Activated CD4-positive, alpha-beta T cell treated with anti-CD3 and anti-CD28 coated beads for 36 hours (primary cell): ENCODE results near the gene SVOP. TPM values are rescaled to one million over a fixed set of nuclear protein-coding genes. Genes with fewer than 3 reads are reported as not detected.
"Not testable (repeated sequence)": the region's sequence is repeated elsewhere in the genome, so short reads cannot be mapped to it uniquely, and the experiment has no call there.

Experiments used
- ATAC-seq: fragments of 200-7000 bp; cut with Tn5 transposase; one replicate; pipeline ENCODE4 v1.10.0; 2021; ENCODE audit warnings: mild to moderate bottlenecking, moderate library complexity
- CTCF ChIA-PET: fragments of 350-600 bp; sonication (Branson Sonifier 250); formaldehyde crosslinking; loops from one replicate; lab custom pipeline; 2021; ENCODE audit warnings: antibody characterized with exemption; lab: Charles Lee
- POLR2A ChIA-PET: fragments of 350-600 bp; sonication (Branson Sonifier 250); formaldehyde crosslinking; loops from one replicate; lab custom pipeline; 2021; ENCODE audit warnings: antibody characterized with exemption, inconsistent platforms; lab: Charles Lee
- DNase-seq: peaks from one replicate; pipeline ENCODE4 v3.0.0-alpha.2; 2020
- H3K27ac Mint-ChIP-seq: one replicate; pipeline ENCODE4 v1.8.0; 2021; ENCODE audit warnings: mixed read lengths
- H3K27me3 Mint-ChIP-seq: one replicate; pipeline ENCODE4 v1.8.0; 2021; ENCODE audit warnings: mixed read lengths
- H3K36me3 Mint-ChIP-seq: one replicate; pipeline ENCODE4 v1.8.0; 2021; ENCODE audit warnings: low read depth, mixed read lengths
- H3K4me1 Mint-ChIP-seq: one replicate; pipeline ENCODE4 v1.8.0; 2021; ENCODE audit warnings: mixed read lengths
- H3K4me3 Mint-ChIP-seq: one replicate; pipeline ENCODE4 v1.8.0; 2021; ENCODE audit warnings: mild to moderate bottlenecking, moderate library complexity, mixed read lengths
- H3K9me3 Mint-ChIP-seq: one replicate; pipeline ENCODE4 v1.8.0; 2021; ENCODE audit warnings: low read depth, mixed read lengths
- intact Hi-C, 2 experiments: fragments of 100-400 bp; cut with DNase I in 1 of 2; cut with micrococcal nuclease in 1 of 2; formaldehyde crosslinking; loops; one replicate each; pipeline versions ENCODE4 v1.14.2 to v1.15.1; 2022 to 2024; cut with DNase I, micrococcal nuclease
- total RNA-seq, 2 experiments: library from RNA; stranded (reverse); gene quantifications; one replicate each; pipeline ENCODE4 v1.2.3, GENCODE V29; 2021

Gene SVOP
- total RNA-seq, 2 experiments from 2014 or later = not detected

DNA sequence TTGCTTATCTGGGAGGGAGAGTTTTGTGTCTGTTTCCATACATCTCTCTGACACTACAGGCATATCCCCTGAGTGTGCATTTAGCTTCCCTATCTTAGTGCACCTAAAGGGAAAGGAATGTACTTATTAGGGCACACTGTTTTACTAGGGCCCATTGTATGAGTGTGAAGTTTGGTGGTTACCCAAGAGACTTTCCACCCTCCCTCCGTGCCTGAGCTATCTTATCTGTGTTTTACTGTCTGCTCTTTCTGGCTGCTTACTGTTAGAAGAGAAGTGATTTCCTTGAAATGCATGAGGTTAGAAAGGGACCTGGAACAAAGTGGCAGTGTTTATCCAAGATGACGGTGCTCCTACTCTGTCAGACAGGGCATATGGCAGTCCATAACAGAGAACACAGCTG, 8.5 kb upstream of the SVOP start:
- intact Hi-C loops = no loop called here
- Mint-ChIP-seq H3K27me3 (peaks cover 13% of the 10 kb centered on the region), H3K9me3 (no peaks in the 10 kb centered on the region), H3K36me3 (no peaks in the 10 kb centered on the region), H3K4me3 (no peak overlapping the region), H3K4me1 (no peaks in the 10 kb centered on the region), H3K27ac (no peak overlapping the region)
- ATAC-seq (no peak), DNase-seq (no peak)
- CTCF ChIA-PET = interaction anchor here (0.8 kb wide), 1 partner anchor 133 kb away, joined by 4 read pairs; no protein-coding TSS in a partner anchor
- POLR2A ChIA-PET = no interaction called here

GRCh38 chr12:109028624-109029023, 7.8 kb upstream of the SVOP start:
- H3K36me3 Mint-ChIP-seq, DNase-seq, H3K4me1 Mint-ChIP-seq, ATAC-seq, H3K27ac Mint-ChIP-seq, H3K4me3 Mint-ChIP-seq, POLR2A ChIA-PET, intact Hi-C loops, H3K9me3 Mint-ChIP-seq: not testable (repeated sequence)
- CTCF ChIA-PET = interaction anchor here (0.6 kb wide), 1 partner anchor 470 kb away, joined by 3 read pairs; no protein-coding TSS in a partner anchor
- H3K27me3 Mint-ChIP-seq = peaks cover 13% of the 10 kb centered on the region

DNA sequence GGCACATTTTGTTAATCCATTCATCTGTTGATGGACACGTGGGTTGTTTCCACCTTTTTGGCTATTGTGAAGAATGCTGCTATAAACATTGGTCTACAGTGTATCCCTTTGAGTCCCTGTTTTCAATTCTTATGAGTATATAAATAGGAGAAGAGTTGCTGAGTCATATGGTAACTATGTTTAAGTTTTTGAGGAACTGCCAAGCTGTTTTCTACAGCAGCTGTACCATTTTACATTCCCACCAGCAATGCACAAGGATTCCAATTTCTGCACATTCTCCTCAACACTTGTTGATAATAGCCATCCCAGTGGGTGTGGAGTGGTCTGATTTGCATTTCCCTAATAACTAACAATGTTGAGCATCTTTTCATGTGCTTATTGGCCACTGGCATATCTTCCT, 6.9 kb upstream of the SVOP start:
- no peaks in the 10 kb centered on the region for H3K9me3 Mint-ChIP-seq
- no peak for DNase-seq
- ATAC-seq = no peak
- peaks cover 13% of the 10 kb centered on the region for H3K27me3 Mint-ChIP-seq
- H3K36me3 Mint-ChIP-seq = no peaks in the 10 kb centered on the region
- intact Hi-C loops = no loop called here
- no peak overlapping the region for H3K4me3 Mint-ChIP-seq
- no peak overlapping the region for H3K27ac Mint-ChIP-seq
- no peaks in the 10 kb centered on the region for H3K4me1 Mint-ChIP-seq
- CTCF ChIA-PET = no interaction called here
- POLR2A ChIA-PET = no interaction called here

DNA sequence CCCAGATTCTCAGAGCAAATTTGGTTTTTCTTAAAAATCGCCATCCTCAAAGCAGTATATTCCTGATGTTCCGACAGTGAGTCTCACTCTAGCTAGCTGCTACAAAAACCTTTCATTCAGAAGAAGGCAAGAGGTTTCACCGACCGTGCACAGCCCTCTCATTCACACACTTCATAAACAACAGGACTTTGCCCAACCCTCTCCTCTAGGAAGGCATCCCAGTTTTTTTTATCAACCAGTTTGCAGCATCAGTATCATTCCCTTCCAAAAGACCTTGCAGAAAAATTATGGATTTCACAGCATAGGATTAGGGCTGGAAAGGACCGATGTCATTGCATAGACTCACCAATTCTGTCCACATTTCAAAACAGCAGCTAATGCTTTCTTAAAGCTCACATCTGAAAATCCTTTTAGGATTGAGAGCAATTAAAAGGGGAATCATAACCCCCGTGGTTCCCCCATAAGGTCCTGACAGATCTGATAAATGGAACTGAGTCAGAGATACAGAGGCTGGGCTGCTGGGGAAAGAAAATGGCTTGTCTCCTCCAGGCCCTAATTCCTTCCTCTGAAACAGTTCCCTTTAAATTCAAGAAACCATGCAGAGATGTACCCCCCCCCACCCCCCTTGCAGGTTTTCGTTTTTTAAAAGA, 597 bp downstream of the SVOP start:
- H3K4me3 Mint-ChIP-seq = no peak overlapping the region
- intact Hi-C loops = no loop called here
- DNase-seq = no peak
- no peaks in the 10 kb centered on the region for H3K36me3 Mint-ChIP-seq
- ATAC-seq = no peak
- ChIA-PET POLR2A (no interaction called here), CTCF (interaction anchor here (0.8 kb wide), 1 partner anchor 70 kb away, joined by 3 read pairs; no protein-coding TSS in a partner anchor)
- H3K9me3 Mint-ChIP-seq = no peaks in the 10 kb centered on the region
- H3K4me1 Mint-ChIP-seq = peaks cover 2% of the 10 kb centered on the region
- H3K27me3 Mint-ChIP-seq = peaks cover 25% of the 10 kb centered on the region
- H3K27ac Mint-ChIP-seq = no peak overlapping the region

DNA sequence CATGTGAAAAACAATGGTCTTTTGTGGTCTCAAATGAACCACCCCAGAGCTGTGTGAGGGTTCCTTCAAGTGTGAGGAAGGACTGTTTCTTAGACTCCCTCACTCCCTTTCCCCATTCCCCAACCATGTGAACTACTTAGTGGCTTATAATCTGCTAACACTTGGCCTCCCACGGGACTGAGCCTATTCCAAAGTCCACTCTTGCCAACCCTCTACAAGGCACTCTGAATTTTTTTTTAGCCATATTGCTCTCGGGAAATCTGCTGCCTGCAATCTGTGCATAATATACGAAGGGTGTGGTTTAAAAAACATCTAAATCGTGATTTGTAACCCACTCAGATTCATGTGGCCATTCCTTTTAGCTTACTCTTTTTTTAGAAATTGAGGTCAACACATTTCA, 2.6 kb downstream of the SVOP start:
- ChIA-PET CTCF (no interaction called here), POLR2A (no interaction called here)
- no peaks in the 10 kb centered on the region for H3K36me3 Mint-ChIP-seq
- DNase-seq (no peak), ATAC-seq (no peak)
- no peak overlapping the region for H3K27ac Mint-ChIP-seq
- peaks cover 29% of the 10 kb centered on the region for H3K27me3 Mint-ChIP-seq
- H3K4me1 Mint-ChIP-seq = peaks cover 2% of the 10 kb centered on the region
- H3K9me3 Mint-ChIP-seq = no peaks in the 10 kb centered on the region
- intact Hi-C loops = no loop called here
- H3K4me3 Mint-ChIP-seq = no peak overlapping the region

- H3K9me3 Mint-ChIP-seq = no peaks in the 10 kb centered on the region
- CTCF ChIA-PET = no interaction called here
- DNase-seq (no peak), ATAC-seq (no peak)
- peaks cover 2% of the 10 kb centered on the region for H3K4me1 Mint-ChIP-seq
- POLR2A ChIA-PET = no interaction called here
- H3K27me3 Mint-ChIP-seq = peaks cover 24% of the 10 kb centered on the region
- H3K36me3 Mint-ChIP-seq = no peaks in the 10 kb centered on the region
- no peak overlapping the region for H3K4me3 Mint-ChIP-seq
- intact Hi-C loops = no loop called here
- no peak overlapping the region for H3K27ac Mint-ChIP-seq
Observed at GRCh38 chr12:109016978-109017377, 3.9 kb downstream of the SVOP start.

GRCh38 chr12:109016016-109016415, 4.9 kb downstream of the SVOP start:
- POLR2A ChIA-PET = no interaction called here
- ATAC-seq (no peak), DNase-seq (no peak)
- Mint-ChIP-seq H3K4me3 (no peak overlapping the region), H3K27me3 (peaks cover 21% of the 10 kb centered on the region), H3K27ac (no peak overlapping the region), H3K4me1 (peaks cover 2% of the 10 kb centered on the region), H3K9me3 (no peaks in the 10 kb centered on the region), H3K36me3 (no peaks in the 10 kb centered on the region)
- CTCF ChIA-PET = interaction anchor here (0.5 kb wide), 1 partner anchor 109 kb away, joined by 4 read pairs; no protein-coding TSS in a partner anchor
- intact Hi-C loops = no loop called here

- H3K36me3 Mint-ChIP-seq = no peaks in the 10 kb centered on the region
- H3K27me3 Mint-ChIP-seq = peaks cover 15% of the 10 kb centered on the region
- ChIA-PET CTCF (interaction anchor here (0.5 kb wide), 1 partner anchor 110 kb away, joined by 4 read pairs; no protein-coding TSS in a partner anchor), POLR2A (no interaction called here)
- no peaks in the 10 kb centered on the region for H3K9me3 Mint-ChIP-seq
- H3K4me3 Mint-ChIP-seq = no peak overlapping the region
- no peak for ATAC-seq
- intact Hi-C loops = no loop called here
- no peak for DNase-seq
- H3K4me1 Mint-ChIP-seq = no peaks in the 10 kb centered on the region
- no peak overlapping the region for H3K27ac Mint-ChIP-seq
Observed at GRCh38 chr12:109014984-109015765, 5.7 kb downstream of the SVOP start.

- Mint-ChIP-seq H3K4me3 (no peak overlapping the region), H3K4me1 (no peaks in the 10 kb centered on the region), H3K27me3 (peaks cover 9% of the 10 kb centered on the region), H3K27ac (no peak overlapping the region), H3K36me3 (no peaks in the 10 kb centered on the region), H3K9me3 (no peaks in the 10 kb centered on the region)
- no peak for ATAC-seq
- ChIA-PET CTCF (interaction anchor here (0.6 kb wide), 1 partner anchor 177 kb away, joined by 3 read pairs; no protein-coding TSS in a partner anchor), POLR2A (no interaction called here)
- intact Hi-C loops = no loop called here
- DNase-seq = no peak
Observed at GRCh38 chr12:109010259-109010658, 10.6 kb downstream of the SVOP start.

- H3K27ac Mint-ChIP-seq = no peak overlapping the region
- no peak for ATAC-seq
- H3K4me3 Mint-ChIP-seq = no peak overlapping the region
- H3K4me1 Mint-ChIP-seq = no peaks in the 10 kb centered on the region
- peaks cover 6% of the 10 kb centered on the region for H3K27me3 Mint-ChIP-seq
- ChIA-PET POLR2A (no interaction called here), CTCF (no interaction called here)
- no peaks in the 10 kb centered on the region for H3K36me3 Mint-ChIP-seq
- no peaks in the 10 kb centered on the region for H3K9me3 Mint-ChIP-seq
- DNase-seq = no peak
- intact Hi-C loops = no loop called here
Observed at GRCh38 chr12:109009766-109010165, 11.1 kb downstream of the SVOP start.

DNA sequence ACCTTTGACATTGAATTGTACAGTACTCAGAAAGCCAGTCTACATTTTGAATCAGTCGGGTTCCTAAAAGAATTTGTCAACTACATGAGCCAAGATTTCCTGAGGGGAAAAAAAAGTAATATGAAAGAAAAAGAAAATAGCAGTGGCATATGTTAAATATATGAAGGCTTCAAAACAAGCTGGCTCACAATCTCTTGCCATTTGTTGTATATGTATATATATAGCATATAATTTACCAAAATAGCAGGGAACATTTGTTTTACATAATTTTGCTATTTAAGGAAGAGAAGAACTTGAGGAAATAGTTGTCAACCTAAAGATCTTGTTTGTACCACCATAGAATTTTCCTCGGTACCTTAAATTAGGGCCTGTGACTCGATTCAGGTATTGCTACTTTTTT, 16.9 kb downstream of the SVOP start:
- no peak overlapping the region for H3K4me3 Mint-ChIP-seq
- H3K4me1 Mint-ChIP-seq = no peaks in the 10 kb centered on the region
- intact Hi-C loops = no loop called here
- no peaks in the 10 kb centered on the region for H3K9me3 Mint-ChIP-seq
- no peak for ATAC-seq
- no peak for DNase-seq
- H3K27ac Mint-ChIP-seq = no peak overlapping the region
- peaks cover 3% of the 10 kb centered on the region for H3K27me3 Mint-ChIP-seq
- no peaks in the 10 kb centered on the region for H3K36me3 Mint-ChIP-seq
- ChIA-PET CTCF (no interaction called here), POLR2A (no interaction called here)

DNA sequence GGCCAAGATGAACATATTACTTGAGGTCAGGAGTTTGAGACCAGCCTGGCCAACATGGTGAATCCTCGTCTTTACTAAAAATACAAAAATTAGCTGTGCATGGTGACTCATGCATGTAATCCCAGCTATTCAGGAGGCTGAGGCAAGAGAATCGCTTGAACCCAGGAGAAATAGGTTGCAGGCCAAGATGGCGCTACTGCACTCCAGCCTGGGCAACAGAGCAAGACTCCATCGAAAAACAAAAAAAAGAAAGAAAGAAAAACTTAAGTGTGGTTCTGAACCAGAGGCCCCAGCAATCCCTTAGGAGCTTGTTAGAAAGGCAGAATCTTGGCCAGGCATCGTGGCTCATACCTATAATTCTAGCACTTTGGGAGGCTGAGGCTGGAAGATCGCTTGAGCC, 24.5 kb downstream of the SVOP start:
- no peak overlapping the region for H3K4me3 Mint-ChIP-seq
- H3K9me3 Mint-ChIP-seq = peaks cover 2% of the 10 kb centered on the region
- peaks cover 2% of the 10 kb centered on the region for H3K27me3 Mint-ChIP-seq
- no peak for ATAC-seq
- H3K27ac Mint-ChIP-seq = no peak overlapping the region
- no peaks in the 10 kb centered on the region for H3K36me3 Mint-ChIP-seq
- ChIA-PET POLR2A (no interaction called here), CTCF (interaction anchor here (0.6 to 0.7 kb wide), 2 partner anchors 158 to 361 kb away, joined by 3 read pairs; no protein-coding TSS in a partner anchor)
- no peaks in the 10 kb centered on the region for H3K4me1 Mint-ChIP-seq
- intact Hi-C loops = no loop called here
- no peak for DNase-seq
